ENCODE results near the gene TSPAN18.

Gene TSPAN18

GRCh38 chr11:44726283-44727113 is at the start of gene TSPAN18:
TSS of gene TSPAN18 (plus strand) at chr11:44726962. CDS start at chr11:44906417, 179,455 bp downstream.
- no peak for DNase-seq (ENCODE audit: low read depth)

- peak; percentile 20 for DNase-seq (ENCODE audit: low read depth)
These were observed 45.7 kb upstream of the TSPAN18 start for GRCh38 chr11:44680982-44681597.

- DNase-seq (ENCODE audit: low read depth), result no peak
These were observed 45.1 kb upstream of the TSPAN18 start for GRCh38 chr11:44681698-44682097.

- no peak for DNase-seq (ENCODE audit: low read depth)
These were observed 41.9 kb upstream of the TSPAN18 start for GRCh38 chr11:44684859-44685281.

- no peak for DNase-seq (ENCODE audit: low read depth)
These were observed 39.4 kb upstream of the TSPAN18 start for GRCh38 chr11:44687388-44687787.

GRCh38 chr11:44689265-44689664 is 37.5 kb upstream of the TSPAN18 start:
- no peak for DNase-seq (ENCODE audit: low read depth)

GRCh38 chr11:44690651-44691050 is 36.1 kb upstream of the TSPAN18 start:
- DNase-seq (ENCODE audit: low read depth), result no peak

- no peak for DNase-seq (ENCODE audit: low read depth)
These were observed 34.3 kb upstream of the TSPAN18 start for GRCh38 chr11:44692460-44692859.

GRCh38 chr11:44693654-44694119 is 33.1 kb upstream of the TSPAN18 start:
- DNase-seq (ENCODE audit: low read depth), result no peak

- no peak for DNase-seq (ENCODE audit: low read depth)
These were observed 32.3 kb upstream of the TSPAN18 start for GRCh38 chr11:44694443-44694842.

GRCh38 chr11:44695169-44695833 is 31.5 kb upstream of the TSPAN18 start:
- no peak for DNase-seq (ENCODE audit: low read depth)

- DNase-seq (ENCODE audit: low read depth), result no peak
These were observed 28.4 kb upstream of the TSPAN18 start for GRCh38 chr11:44698252-44698912.

GRCh38 chr11:44699497-44700408 is 27.0 kb upstream of the TSPAN18 start:
- no peak for DNase-seq (ENCODE audit: low read depth)

- no peak for DNase-seq (ENCODE audit: low read depth)
These were observed 25.5 kb upstream of the TSPAN18 start for GRCh38 chr11:44701276-44701675.

- DNase-seq (ENCODE audit: low read depth), result no peak
These were observed 23.9 kb upstream of the TSPAN18 start for GRCh38 chr11:44702889-44703288.

GRCh38 chr11:44707094-44707493 is 19.7 kb upstream of the TSPAN18 start:
- DNase-seq (ENCODE audit: low read depth), result no peak

- DNase-seq (ENCODE audit: low read depth), result no peak
These were observed 18.8 kb upstream of the TSPAN18 start for GRCh38 chr11:44708009-44708408.

- DNase-seq (ENCODE audit: low read depth), result no peak
These were observed 18.1 kb upstream of the TSPAN18 start for GRCh38 chr11:44708523-44709280.

- DNase-seq (ENCODE audit: low read depth), result no peak
These were observed 17.5 kb upstream of the TSPAN18 start for GRCh38 chr11:44709281-44709562.

- DNase-seq (ENCODE audit: low read depth), result no peak
These were observed 16.8 kb upstream of the TSPAN18 start for GRCh38 chr11:44709966-44710365.
